D721Med (cell line): ENCODE data around the gene BDH1.

Source experiments
- DNase-seq: peaks from one replicate; pipeline ENCODE4 v3.0.0; 2011; ENCODE audit warnings: low spot score; ENCODE audit not compliant: insufficient read length
- FAIRE-seq: peaks from 2 replicates; lab custom pipeline; 2011; peaks lifted over from hg19 to GRCh38; lab: Jason Lieb, UNC
- CTCF ChIP-seq: IDR thresholded peaks from 2 replicates; pipeline ENCODE4 v1.5.1; 2012; ENCODE audit warnings: mild to moderate bottlenecking, control low read depth; ENCODE audit not compliant: insufficient read depth; ENCODE audit errors: missing control alignments

BDH1 gene

GRCh38 chr3:197464794-197465193 is 91.0 kb downstream of the BDH1 start:
- TF ChIP-seq CTCF, result no peak

GRCh38 chr3:197463279-197463678 is 92.5 kb downstream of the BDH1 start:
- DNase-seq, result no peak
- no peak for TF ChIP-seq CTCF
- FAIRE-seq, result no peak

More at GRCh38 chr3:197464794-197465193, 91.0 kb downstream of the BDH1 start:
- FAIRE-seq, result no peak
- DNase-seq, result no peak

GRCh38 chr3:197462808-197463207 is 93.0 kb downstream of the BDH1 start:
- TF ChIP-seq CTCF, result no peak
- DNase-seq (no peak), FAIRE-seq (no peak)

- no peak for TF ChIP-seq CTCF
- FAIRE-seq (no peak), DNase-seq (no peak)
These were observed 95.1 kb downstream of the BDH1 start for GRCh38 chr3:197460639-197461038.

DNA sequence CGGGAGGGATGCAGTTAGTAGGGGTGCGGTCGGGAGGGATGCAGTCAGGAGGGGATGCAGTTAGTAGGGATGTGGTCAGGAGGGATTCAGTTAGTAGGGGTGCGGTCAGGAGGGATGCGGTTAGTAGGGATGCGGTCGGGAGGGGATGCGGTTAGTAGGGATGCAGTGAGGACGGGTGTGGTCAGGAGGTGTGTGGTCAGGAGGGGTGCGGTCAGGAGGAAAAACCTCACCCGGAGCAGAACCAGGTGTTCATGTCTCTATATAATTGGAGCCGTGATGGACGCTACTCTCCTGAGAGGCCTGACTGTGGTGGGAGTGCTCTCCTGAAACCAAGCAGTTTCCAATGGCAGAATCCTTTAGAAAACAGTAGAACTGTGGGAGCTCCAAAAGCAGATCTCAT is 95.8 kb downstream of the BDH1 start:
- TF ChIP-seq CTCF, result no peak
- no peak for DNase-seq
- FAIRE-seq, result no peak
